Neural progenitor cell (in vitro differentiated cells): Measurements from ENCODE around the gene STBD1.
"Not testable (repeated sequence)": the region's sequence is repeated elsewhere in the genome, so short reads cannot be mapped to it uniquely, and the experiment has no call there.

Experiments
- CTCF ChIP-seq: fragments of 200-600 bp; sonication (generic); IDR thresholded peaks from 2 replicates; pipeline ENCODE4 v1.5.1; 2017; ENCODE audit warnings: antibody characterized with exemption, mild to moderate bottlenecking
- EZH2 ChIP-seq: fragments of 200-600 bp; sonication (generic); IDR thresholded peaks from 2 replicates; pipeline ENCODE4 v1.6.1; 2017; ENCODE audit warnings: antibody characterized with exemption, mild to moderate bottlenecking, moderate library complexity
- EZH2phosphoT487 ChIP-seq: fragments of 200-600 bp; sonication (generic); IDR thresholded peaks from 2 replicates; pipeline ENCODE4 v1.6.1; 2017; ENCODE audit warnings: antibody characterized with exemption

DNA sequence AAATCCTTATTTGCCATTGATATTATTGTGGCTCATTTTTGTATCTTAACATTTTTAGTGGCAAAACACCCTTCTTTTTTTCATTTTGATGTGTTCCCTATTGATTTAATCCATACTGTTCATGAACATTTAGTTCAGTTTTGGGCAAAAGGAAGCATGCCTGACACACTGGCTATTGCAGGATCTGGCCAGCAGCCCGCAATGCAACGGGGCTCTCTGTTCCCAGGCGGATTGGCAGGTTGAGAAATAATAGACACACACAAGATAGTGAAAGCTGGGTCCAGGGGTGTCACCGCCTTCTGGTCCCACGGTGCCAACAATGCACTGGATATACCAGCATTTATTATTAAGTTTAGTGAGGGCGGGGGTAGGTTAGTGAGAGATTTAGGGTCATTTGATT, 24.9 kb upstream of the STBD1 start:
- not testable (repeated sequence) for TF ChIP-seq CTCF, EZH2phosphoT487, EZH2
